OCI-LY3 (cell line): ENCODE measurements around the gene KLHL5.

Experiments
- EZH2phosphoT487 ChIP-seq: fragments of 200-600 bp; shearing (Covaris generic); IDR thresholded peaks from 2 replicates; pipeline ENCODE4 v1.6.1; 2018; ENCODE audit warnings: antibody characterized with exemption, mixed run types, low read depth
- TF ChIP-seq, protein P1 (sequence below): fragments of 200-600, 300-600 bp; sonication (generic); IDR thresholded peaks from 2 replicates; pipeline ENCODE4 v1.5.1; 2014; ENCODE audit warnings: antibody characterized with exemption, low read length, low read depth

DNA sequence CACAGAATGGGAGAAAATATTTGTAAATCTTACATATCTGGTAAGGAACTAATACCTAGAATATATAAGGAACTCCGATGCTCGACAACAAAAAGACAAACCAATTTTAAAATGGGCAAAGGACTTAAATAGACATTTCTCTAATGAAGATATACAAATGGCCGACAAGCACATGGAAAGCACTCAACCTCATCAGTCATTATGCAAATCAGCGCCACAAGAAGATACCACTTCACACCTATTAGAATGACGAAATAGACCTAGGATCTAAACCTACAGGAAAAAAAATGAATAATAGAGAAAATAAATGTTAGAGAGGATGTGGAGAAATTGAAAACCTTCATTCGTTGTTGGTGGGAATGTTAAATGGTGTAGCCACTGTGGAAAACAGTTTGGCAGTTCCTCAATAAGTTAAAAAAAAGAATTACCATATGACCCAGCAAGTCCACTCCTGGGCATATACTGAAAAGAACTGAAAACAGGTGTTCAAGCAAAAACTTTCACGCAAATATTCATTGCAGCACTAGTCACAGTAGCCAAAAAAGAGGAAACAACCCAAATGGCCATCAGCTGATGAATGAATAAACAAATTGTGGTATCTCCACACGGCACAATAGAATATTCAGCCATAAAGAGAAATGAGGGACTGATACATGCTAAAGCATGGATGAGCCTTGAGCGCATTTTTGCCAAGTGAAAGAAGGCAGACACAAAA lies 63.0 kb downstream of the KLHL5 start:
- TF ChIP-seq, protein P1, sequence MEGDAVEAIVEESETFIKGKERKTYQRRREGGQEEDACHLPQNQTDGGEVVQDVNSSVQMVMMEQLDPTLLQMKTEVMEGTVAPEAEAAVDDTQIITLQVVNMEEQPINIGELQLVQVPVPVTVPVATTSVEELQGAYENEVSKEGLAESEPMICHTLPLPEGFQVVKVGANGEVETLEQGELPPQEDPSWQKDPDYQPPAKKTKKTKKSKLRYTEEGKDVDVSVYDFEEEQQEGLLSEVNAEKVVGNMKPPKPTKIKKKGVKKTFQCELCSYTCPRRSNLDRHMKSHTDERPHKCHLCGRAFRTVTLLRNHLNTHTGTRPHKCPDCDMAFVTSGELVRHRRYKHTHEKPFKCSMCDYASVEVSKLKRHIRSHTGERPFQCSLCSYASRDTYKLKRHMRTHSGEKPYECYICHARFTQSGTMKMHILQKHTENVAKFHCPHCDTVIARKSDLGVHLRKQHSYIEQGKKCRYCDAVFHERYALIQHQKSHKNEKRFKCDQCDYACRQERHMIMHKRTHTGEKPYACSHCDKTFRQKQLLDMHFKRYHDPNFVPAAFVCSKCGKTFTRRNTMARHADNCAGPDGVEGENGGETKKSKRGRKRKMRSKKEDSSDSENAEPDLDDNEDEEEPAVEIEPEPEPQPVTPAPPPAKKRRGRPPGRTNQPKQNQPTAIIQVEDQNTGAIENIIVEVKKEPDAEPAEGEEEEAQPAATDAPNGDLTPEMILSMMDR = no peak
- TF ChIP-seq EZH2phosphoT487 = no peak
